Endodermal cell (in vitro differentiated cells): Measurements from ENCODE around the gene GRAP2. TPM values are rescaled to one million over a fixed set of nuclear protein-coding genes. Genes with fewer than 3 reads are reported as not detected.

Experiments
- DNase-seq: peaks from one replicate; pipeline ENCODE4 v3.0.0-alpha.2; 2017
- H3K27ac ChIP-seq: 2 replicates; pipeline ENCODE4 v1.5.1; 2013; ENCODE audit warnings: mild to moderate bottlenecking, low read depth, low read length, moderate library complexity
- H3K27me3 ChIP-seq: 2 replicates; pipeline ENCODE4 v1.6.1; 2013; ENCODE audit warnings: mild to moderate bottlenecking, low read length, moderate library complexity; ENCODE audit not compliant: insufficient read depth, control insufficient read depth, poor library complexity, severe bottlenecking
- H3K36me3 ChIP-seq: 2 replicates; pipeline ENCODE4 v1.7.0; 2013; ENCODE audit warnings: mild to moderate bottlenecking, low read length, moderate library complexity; ENCODE audit not compliant: control insufficient read depth, insufficient read depth
- H3K4me1 ChIP-seq: one replicate; pipeline ENCODE4 v1.7.0; 2013; ENCODE audit warnings: low read length; ENCODE audit not compliant: control insufficient read depth, insufficient read depth
- H3K4me3 ChIP-seq: 2 replicates; pipeline ENCODE4 v1.5.1; 2013; ENCODE audit warnings: mild to moderate bottlenecking, low read length, moderate library complexity
- H3K9ac ChIP-seq: 2 replicates; pipeline ENCODE4 v1.6.1; 2013; ENCODE audit warnings: mild to moderate bottlenecking, low read length, moderate library complexity; ENCODE audit not compliant: poor library complexity, severe bottlenecking; ENCODE audit errors: extremely low read depth
- H3K9me3 ChIP-seq: 2 replicates; pipeline ENCODE4 v1.6.1; 2013; ENCODE audit warnings: mild to moderate bottlenecking, low read length, moderate library complexity; ENCODE audit not compliant: control insufficient read depth
- H3K27ac Mint-ChIP-seq: 2 replicates; pipeline ENCODE4 v1.8.0; 2020; ENCODE audit warnings: mixed read lengths
- H3K27me3 Mint-ChIP-seq: 2 replicates; pipeline ENCODE4 v1.8.0; 2021; ENCODE audit warnings: mild to moderate bottlenecking, mixed read lengths; ENCODE audit not compliant: insufficient read depth
- H3K36me3 Mint-ChIP-seq: 2 replicates; pipeline ENCODE4 v1.8.0; 2020; ENCODE audit warnings: low read depth, mixed read lengths
- H3K4me1 Mint-ChIP-seq: 2 replicates; pipeline ENCODE4 v1.8.0; 2020; ENCODE audit warnings: mixed read lengths
- H3K4me3 Mint-ChIP-seq: 2 replicates; pipeline ENCODE4 v1.8.0; 2020; ENCODE audit warnings: mild to moderate bottlenecking, moderate library complexity, mixed read lengths
- H3K9me3 Mint-ChIP-seq: 2 replicates; pipeline ENCODE4 v1.8.0; 2020; ENCODE audit warnings: mild to moderate bottlenecking, mixed read lengths
- CTCF ChIP-seq: fragments of 200-600 bp; sonication (generic); conservative IDR thresholded peaks from 2 replicates; pipeline ENCODE4 v1.5.0; 2021; ENCODE audit warnings: antibody characterized with exemption, mild to moderate bottlenecking
- WGBS, 2 experiments: methylation state at CpG; one replicate each; pipeline versions ENCODE4 v1.1.5 to v1.1.7; 2013; ENCODE audit warnings: missing lambda C conversion rate in 2 of 2, mixed read lengths in 1 of 2; ENCODE audit not compliant: insufficient coverage in 1 of 2, insufficient read length in 1 of 2; 5-methylcytosine and 5-hydroxymethylcytosine counted together
- total RNA-seq, 2 donors: library from RNA; stranded (reverse); fragmentation: NEBNext Ultra II Directional in 1 of 2; extraction: Animal tissue kit (Norgen Biotek cat#: 25700) in 1 of 2; gene quantifications; 2 replicates in 1 of 2; 3 replicates in 1 of 2; pipeline ENCODE4 v1.2.1, GENCODE V29; 2021

The GRAP2 gene
- total RNA-seq, 2 donors from 2014 or later: 0.11 to 0.92 TPM

DNA sequence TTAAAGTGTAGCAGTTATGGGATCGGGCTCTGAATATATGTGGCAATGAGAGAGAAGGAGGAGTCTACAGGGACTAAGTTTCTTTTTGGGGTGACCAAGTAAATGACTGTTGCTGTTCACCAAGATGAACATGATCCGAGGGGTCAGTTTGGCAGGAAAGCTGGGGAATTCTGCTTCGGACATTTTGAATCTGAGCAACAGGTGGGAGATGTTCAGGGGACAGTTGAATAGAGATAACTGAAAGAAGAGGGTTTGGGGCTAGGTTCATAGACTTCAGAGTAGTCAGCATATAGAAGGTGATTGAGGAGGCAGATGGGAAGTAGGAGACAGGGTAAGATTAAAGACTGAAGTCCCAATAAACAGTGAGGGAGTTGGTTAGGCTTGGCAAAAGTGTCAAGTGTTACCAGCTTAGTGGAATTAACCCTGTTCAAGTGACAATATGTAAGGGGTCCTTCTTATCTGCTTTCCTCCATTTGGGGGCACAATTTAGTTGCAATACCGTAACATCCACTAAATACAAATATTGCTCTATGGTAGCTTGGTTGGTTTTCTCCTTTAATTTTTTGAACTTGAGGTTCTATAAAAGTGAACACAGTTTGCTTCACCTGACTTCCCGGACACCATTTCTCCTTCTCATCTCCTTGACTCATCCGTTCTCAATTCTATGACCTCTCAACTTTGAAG lies 4.4 kb upstream of the GRAP2 start:
- peaks cover 7% of the 10 kb centered on the region for H3K27me3 ChIP-seq
- no peak overlapping the region for H3K27ac Mint-ChIP-seq
- no peaks in the 10 kb centered on the region for H3K36me3 Mint-ChIP-seq

GRCh38 chr22:39897841-39898240 lies 3.0 kb upstream of the GRAP2 start:
- H3K27me3 Mint-ChIP-seq: peaks cover 16% of the 10 kb centered on the region
- 88 to 100% methylated on average over 3 of the region's 3 CpGs for WGBS, 2 experiments
- H3K9me3 Mint-ChIP-seq: no peaks in the 10 kb centered on the region
- Histone ChIP-seq H3K27me3 (peaks cover 7% of the 10 kb centered on the region), H3K4me1 (no peaks in the 10 kb centered on the region), H3K4me3 (no peak overlapping the region), H3K27ac (no peak overlapping the region), H3K9me3 (no peaks in the 10 kb centered on the region), H3K36me3 (no peaks in the 10 kb centered on the region), H3K9ac (no peak overlapping the region)
- no peak for DNase-seq
- no peak for TF ChIP-seq CTCF
- H3K27ac Mint-ChIP-seq: no peak overlapping the region
- no peak overlapping the region for H3K4me3 Mint-ChIP-seq
- H3K4me1 Mint-ChIP-seq: no peaks in the 10 kb centered on the region
- no peaks in the 10 kb centered on the region for H3K36me3 Mint-ChIP-seq

More for the DNA sequence above, 4.4 kb upstream of the GRAP2 start:
- H3K4me3 ChIP-seq: no peak overlapping the region
- Mint-ChIP-seq H3K4me1 (no peaks in the 10 kb centered on the region), H3K27me3 (peaks cover 15% of the 10 kb centered on the region), H3K9me3 (no peaks in the 10 kb centered on the region), H3K4me3 (no peak overlapping the region)
- no peaks in the 10 kb centered on the region for H3K4me1 ChIP-seq
- TF ChIP-seq CTCF: no peak
- no peak overlapping the region for H3K27ac ChIP-seq
- no peaks in the 10 kb centered on the region for H3K9me3 ChIP-seq
- DNase-seq: no peak
- no peaks in the 10 kb centered on the region for H3K36me3 ChIP-seq
- no peak overlapping the region for H3K9ac ChIP-seq
- 81 to 95% methylated on average over 3 to 5 of the region's 6 CpGs for WGBS, 2 experiments

DNA sequence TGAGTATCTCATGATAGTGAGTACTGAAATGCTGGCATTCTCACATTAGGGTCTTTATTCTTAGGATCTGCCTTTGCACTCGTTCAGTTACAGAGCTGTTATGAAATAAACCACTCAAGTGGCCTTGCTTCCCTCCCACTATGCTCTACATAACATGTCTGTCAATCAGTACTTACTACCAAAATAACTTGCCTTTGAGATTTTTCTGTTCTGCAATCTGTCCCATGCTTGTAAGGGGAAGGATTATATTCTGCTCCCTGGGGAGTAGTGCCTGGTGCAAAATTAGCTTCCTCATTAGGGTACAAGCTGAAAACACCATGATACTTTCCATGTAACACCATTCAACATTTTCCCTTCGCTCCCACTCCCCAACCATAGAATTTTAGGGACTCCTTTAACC lies 1.9 kb upstream of the GRAP2 start:
- TF ChIP-seq CTCF: no peak
- no peak overlapping the region for H3K4me3 Mint-ChIP-seq
- DNase-seq: no peak
- Histone ChIP-seq H3K27ac (no peak overlapping the region), H3K36me3 (no peaks in the 10 kb centered on the region), H3K27me3 (peaks cover 7% of the 10 kb centered on the region), H3K4me1 (no peaks in the 10 kb centered on the region), H3K9me3 (no peaks in the 10 kb centered on the region), H3K9ac (no peak overlapping the region), H3K4me3 (no peak overlapping the region)
- no peaks in the 10 kb centered on the region for H3K9me3 Mint-ChIP-seq
- 82 to 100% methylated on average over 2 of the region's 2 CpGs for WGBS, 2 experiments
- no peaks in the 10 kb centered on the region for H3K36me3 Mint-ChIP-seq
- peaks cover 13% of the 10 kb centered on the region for H3K27me3 Mint-ChIP-seq
- H3K4me1 Mint-ChIP-seq: no peaks in the 10 kb centered on the region
- no peak overlapping the region for H3K27ac Mint-ChIP-seq
